ENCODE data around the gene IL33.

DNA sequence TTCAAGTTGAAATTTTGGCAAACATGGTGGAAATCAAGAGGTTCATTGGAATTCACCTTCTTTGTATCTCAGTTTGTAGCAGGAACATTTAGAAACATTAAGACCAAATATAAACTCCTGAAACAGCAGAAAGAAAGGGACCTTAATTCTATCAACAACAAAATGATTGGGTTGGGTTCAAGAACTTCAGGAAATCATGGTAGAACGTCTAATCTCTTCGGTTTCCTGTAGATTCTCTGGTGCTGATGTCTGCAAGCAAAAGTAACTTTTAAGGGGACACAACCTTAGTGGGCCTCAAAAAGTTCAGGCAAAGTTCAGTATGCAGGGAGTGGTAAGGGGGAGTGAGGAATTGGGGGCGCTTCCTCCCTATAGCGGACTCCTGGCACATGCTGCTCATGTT is 3.4 kb downstream of the IL33 start:
- TF ChIP-seq CTCF (IDR thresholded peaks at IDR 0.05) (no peak), POLR2A (IDR thresholded peaks at IDR 0.05) (no peak), POLR2AphosphoS5 (IDR thresholded peaks at IDR 0.05) (no peak), EP300 (IDR thresholded peaks at IDR 0.05; ENCODE audit: low read depth) (no peak)
